ENCODE data around the gene COG5. TPM values are rescaled to one million over a fixed set of nuclear protein-coding genes. Genes with fewer than 3 reads are reported as not detected.

The COG5 gene
- total and polyA plus RNA-seq, 9 of the 15 experiments (the other 6 are each of a cell fraction or from before 2014, with no cell fraction given), result 15.3 to 75.1 (median 56.4) TPM

DNA sequence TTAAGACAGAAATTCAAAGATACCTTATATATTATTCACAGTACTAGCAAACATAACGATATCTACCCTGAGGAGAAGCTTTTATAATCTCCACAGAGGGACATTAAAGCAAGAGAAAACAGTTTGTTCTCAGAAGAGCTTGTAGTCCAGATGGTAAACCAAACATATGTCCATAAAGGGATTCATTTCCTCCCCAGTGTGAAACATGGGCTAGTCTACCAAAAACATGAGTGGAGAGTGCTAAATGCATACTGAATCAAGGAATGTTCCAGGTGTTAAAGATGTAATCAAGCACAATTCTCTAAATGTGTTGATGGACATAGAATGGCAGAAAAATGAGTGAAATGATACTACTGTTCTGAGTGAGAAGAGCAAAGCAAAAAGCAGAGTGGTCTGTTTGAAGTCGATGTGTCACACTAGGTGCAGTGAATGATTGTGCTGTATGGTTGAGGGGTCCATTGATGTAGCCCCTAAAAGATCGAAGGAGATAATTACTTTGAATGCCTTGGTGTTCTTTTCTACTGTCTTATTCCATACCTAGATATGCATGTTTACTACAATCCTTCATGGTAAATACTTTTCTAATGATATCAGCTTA lies 41.6 kb upstream of the COG5 start:
- FAIRE-seq, result peak; percentile 6
- Histone ChIP-seq H3K9me1 (ENCODE audit: control insufficient read depth, insufficient read depth, low read length) (no peaks in the 10 kb centered on the region), H3K4me1 (replicated peaks in 1 of 2; ENCODE audit: control insufficient read depth in 2 of 2, insufficient read depth in 2 of 2, low read length in 2 of 2) (no peaks in the 10 kb centered on the region), H3K9me3 (replicated peaks; ENCODE audit: control insufficient read depth, insufficient read depth, low read depth, low read length) (no peaks in the 10 kb centered on the region), H2AFZ (ENCODE audit: low read depth, low read length) (no peak overlapping the region), H3K4me3 (no peak overlapping the region), H3K36me3 (ENCODE audit: control insufficient read depth, insufficient read depth, low read length) (peaks cover 49% of the 10 kb centered on the region), H3K9ac (ENCODE audit: insufficient read depth in 1 of 2, low read depth in 2 of 2, low read length in 2 of 2) (no peak overlapping the region), H3K4me2 (ENCODE audit: insufficient read depth, low read length) (no peak overlapping the region), H3K79me2 (ENCODE audit: control insufficient read depth, insufficient read depth, low read length) (no peaks in the 10 kb centered on the region), H4K20me1 (replicated peaks; ENCODE audit: control insufficient read depth, insufficient read depth, low read length) (no peaks in the 10 kb centered on the region), H3K27me3 (ENCODE audit: control insufficient read depth in 2 of 2, insufficient read depth in 2 of 2, low read length in 2 of 2) (no peaks in the 10 kb centered on the region), H3K27ac (ENCODE audit: extremely low read depth, low read depth, low read length) (no peak overlapping the region)
- intact Hi-C loops (cut with micrococcal nuclease) (no loop called here), in situ Hi-C loops (cut with MboI) (no loop called here)
- TF ChIP-seq ZNF316 (IDR thresholded peaks at IDR 0.05) (no peak), NR2C1 (IDR thresholded peaks at IDR 0.05) (0 out of 2 replicates have a peak, but pooled peaks have one; percentile 22), NR2C1 (tag; IDR thresholded peaks at IDR 0.05) (no peak)
- 78% methylated on average over 3 of the region's 3 CpGs for WGBS (ENCODE audit: insufficient coverage, low coverage, missing lambda C conversion rate)
- DNase-seq (ENCODE audit: extremely low read depth in 1 of 4, low spot score in 3 of 4), result no peak
- no TSS peak for BruUV-seq (replicated peaks)
- no peak for ATAC-seq
- POLR2A ChIA-PET, result interaction anchor here (1.1 to 1.9 kb wide), 6 partner anchors 8 to 25 kb away, joined by 3 to 11 read pairs (median 5); no protein-coding TSS in a partner anchor
- CTCF ChIA-PET (ENCODE audit: low intra/inter-chr PET ratio), result no interaction called here

DNA sequence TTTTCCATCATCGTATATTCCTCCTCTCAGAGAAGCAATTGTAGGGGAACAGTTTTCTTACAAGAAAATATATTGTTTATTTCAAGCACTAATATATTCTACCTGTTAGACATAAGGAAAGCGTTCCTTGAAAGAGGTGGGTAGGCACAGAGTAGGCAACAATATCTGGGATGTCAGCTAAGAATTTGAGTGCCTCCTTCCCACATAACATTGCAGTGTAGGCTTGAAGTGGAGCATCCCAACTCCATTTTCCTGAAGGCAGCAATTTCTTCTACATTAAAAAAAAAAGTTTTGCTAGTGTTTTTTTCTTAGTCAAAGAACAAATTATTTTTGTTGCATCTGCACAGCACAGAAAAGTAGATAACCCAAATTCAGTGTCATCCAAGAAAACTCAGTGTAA lies 37.1 kb upstream of the COG5 start:
- in situ Hi-C loops (cut with MboI), result no loop called here
- intact Hi-C loops (cut with micrococcal nuclease), result no loop called here
- BruUV-seq (replicated peaks), result no TSS peak
- no peak overlapping the region for H3K9ac ChIP-seq (ENCODE audit: insufficient read depth in 1 of 2, low read depth in 2 of 2, low read length in 2 of 2)
- ATAC-seq (no peak), DNase-seq (ENCODE audit: extremely low read depth in 1 of 4, low spot score in 3 of 4) (no peak), FAIRE-seq (no peak)
- H3K79me2 ChIP-seq (ENCODE audit: control insufficient read depth, insufficient read depth, low read length), result no peaks in the 10 kb centered on the region
- H3K4me1 ChIP-seq (replicated peaks in 1 of 2; ENCODE audit: control insufficient read depth in 2 of 2, insufficient read depth in 2 of 2, low read length in 2 of 2), result no peaks in the 10 kb centered on the region
- peaks cover 67% of the 10 kb centered on the region for H3K36me3 ChIP-seq (ENCODE audit: control insufficient read depth, insufficient read depth, low read length)
- peaks cover 2% of the 10 kb centered on the region for H3K9me1 ChIP-seq (ENCODE audit: control insufficient read depth, insufficient read depth, low read length)
- TF ChIP-seq, protein P1, sequence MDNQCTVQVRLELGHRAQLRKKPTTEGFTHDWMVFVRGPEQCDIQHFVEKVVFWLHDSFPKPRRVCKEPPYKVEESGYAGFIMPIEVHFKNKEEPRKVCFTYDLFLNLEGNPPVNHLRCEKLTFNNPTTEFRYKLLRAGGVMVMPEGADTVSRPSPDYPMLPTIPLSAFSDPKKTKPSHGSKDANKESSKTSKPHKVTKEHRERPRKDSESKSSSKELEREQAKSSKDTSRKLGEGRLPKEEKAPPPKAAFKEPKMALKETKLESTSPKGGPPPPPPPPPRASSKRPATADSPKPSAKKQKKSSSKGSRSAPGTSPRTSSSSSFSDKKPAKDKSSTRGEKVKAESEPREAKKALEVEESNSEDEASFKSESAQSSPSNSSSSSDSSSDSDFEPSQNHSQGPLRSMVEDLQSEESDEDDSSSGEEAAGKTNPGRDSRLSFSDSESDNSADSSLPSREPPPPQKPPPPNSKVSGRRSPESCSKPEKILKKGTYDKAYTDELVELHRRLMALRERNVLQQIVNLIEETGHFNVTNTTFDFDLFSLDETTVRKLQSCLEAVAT (IDR thresholded peaks at IDR 0.05), result no peak
- TF ChIP-seq ZNF384 (IDR thresholded peaks at IDR 0.05; ENCODE audit: low read depth, low read length) (no peak), ZNF253 (CRISPR knock-in tag; conservative IDR thresholded peaks at IDR 0.05) (no peak), ZNF699 (CRISPR knock-in tag; IDR thresholded peaks at IDR 0.05; ENCODE audit: insufficient replicate concordance) (no peak), ERF (CRISPR knock-in tag; IDR thresholded peaks at IDR 0.05) (no peak), LCOR (CRISPR knock-in tag; IDR thresholded peaks at IDR 0.05) (no peak), SREBF2 (CRISPR knock-in tag; IDR thresholded peaks at IDR 0.05) (no peak), SREBF1 (IDR thresholded peaks at IDR 0.05; ENCODE audit: borderline replicate concordance, low read depth, low read length) (no peak), ZNF134 (CRISPR knock-in tag; conservative IDR thresholded peaks at IDR 0.05) (no peak), HNRNPUL1 (IDR thresholded peaks at IDR 0.05; ENCODE audit: low read length) (no peak)
- TF ChIP-seq, protein P2, sequence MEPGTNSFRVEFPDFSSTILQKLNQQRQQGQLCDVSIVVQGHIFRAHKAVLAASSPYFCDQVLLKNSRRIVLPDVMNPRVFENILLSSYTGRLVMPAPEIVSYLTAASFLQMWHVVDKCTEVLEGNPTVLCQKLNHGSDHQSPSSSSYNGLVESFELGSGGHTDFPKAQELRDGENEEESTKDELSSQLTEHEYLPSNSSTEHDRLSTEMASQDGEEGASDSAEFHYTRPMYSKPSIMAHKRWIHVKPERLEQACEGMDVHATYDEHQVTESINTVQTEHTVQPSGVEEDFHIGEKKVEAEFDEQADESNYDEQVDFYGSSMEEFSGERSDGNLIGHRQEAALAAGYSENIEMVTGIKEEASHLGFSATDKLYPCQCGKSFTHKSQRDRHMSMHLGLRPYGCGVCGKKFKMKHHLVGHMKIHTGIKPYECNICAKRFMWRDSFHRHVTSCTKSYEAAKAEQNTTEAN (CRISPR knock-in tag; IDR thresholded peaks at IDR 0.05), result no peak
- no peaks in the 10 kb centered on the region for H4K20me1 ChIP-seq (replicated peaks; ENCODE audit: control insufficient read depth, insufficient read depth, low read length)
- CTCF ChIA-PET (ENCODE audit: low intra/inter-chr PET ratio), result no interaction called here
- H3K9me3 ChIP-seq (replicated peaks; ENCODE audit: control insufficient read depth, insufficient read depth, low read depth, low read length), result no peaks in the 10 kb centered on the region
- no peaks in the 10 kb centered on the region for H3K27me3 ChIP-seq (ENCODE audit: control insufficient read depth in 2 of 2, insufficient read depth in 2 of 2, low read length in 2 of 2)
- H2AFZ ChIP-seq (ENCODE audit: low read depth, low read length), result no peak overlapping the region
- H3K4me3 ChIP-seq, result no peak overlapping the region
- WGBS (ENCODE audit: insufficient coverage, low coverage, missing lambda C conversion rate), result 98% methylated on average over 2 of the region's 2 CpGs
- H3K27ac ChIP-seq (ENCODE audit: extremely low read depth, low read depth, low read length), result no peak overlapping the region
- H3K4me2 ChIP-seq (ENCODE audit: insufficient read depth, low read length), result no peak overlapping the region
- POLR2A ChIA-PET, result interaction anchor here (1.1 kb wide), 1 partner anchor 359 kb away, joined by 3 read pairs; no protein-coding TSS in a partner anchor
